Rectal smooth muscle tissue (tissue), 1 donor: ENCODE measurements around the gene ASCL5.

Source experiments
- H3K27ac ChIP-seq: one replicate; pipeline ENCODE4 v1.7.0; 2013; ENCODE audit warnings: low read depth, low read length, inconsistent platforms
- H3K27me3 ChIP-seq: one replicate; pipeline ENCODE4 v1.7.0; 2013; ENCODE audit warnings: low read length; ENCODE audit not compliant: control insufficient read depth, insufficient read depth
- H3K36me3 ChIP-seq: one replicate; pipeline ENCODE4 v1.7.0; 2013; ENCODE audit warnings: low read length; ENCODE audit not compliant: control insufficient read depth, insufficient read depth
- H3K4me1 ChIP-seq: one replicate; pipeline ENCODE4 v1.7.0; 2013; ENCODE audit warnings: low read length; ENCODE audit not compliant: control insufficient read depth, insufficient read depth
- H3K4me3 ChIP-seq: one replicate; pipeline ENCODE4 v1.7.0; 2013; ENCODE audit warnings: low read length
- H3K9ac ChIP-seq: one replicate; pipeline ENCODE4 v1.7.0; 2013; ENCODE audit warnings: low read length

ASCL5 gene

GRCh38 chr1:201094832-201095231, 32.2 kb downstream of the ASCL5 start:
- Histone ChIP-seq H3K4me3 (no peak overlapping the region), H3K36me3 (no peaks in the 10 kb centered on the region), H3K4me1 (no peaks in the 10 kb centered on the region), H3K27me3 (no peaks in the 10 kb centered on the region), H3K27ac (no peak overlapping the region), H3K9ac (no peak overlapping the region)

- Histone ChIP-seq H3K9ac (no peak overlapping the region), H3K36me3 (no peaks in the 10 kb centered on the region), H3K4me3 (no peak overlapping the region), H3K4me1 (no peaks in the 10 kb centered on the region), H3K27me3 (no peaks in the 10 kb centered on the region), H3K27ac (no peak overlapping the region)
Measured at GRCh38 chr1:201093962-201094361, 33.0 kb downstream of the ASCL5 start.

- Histone ChIP-seq H3K4me3 (no peak overlapping the region), H3K9ac (no peak overlapping the region), H3K4me1 (no peaks in the 10 kb centered on the region), H3K36me3 (no peaks in the 10 kb centered on the region), H3K27me3 (no peaks in the 10 kb centered on the region), H3K27ac (no peak overlapping the region)
Measured at GRCh38 chr1:201093561-201093960, 33.4 kb downstream of the ASCL5 start.

- no peaks in the 10 kb centered on the region for H3K4me1 ChIP-seq
- no peak overlapping the region for H3K27ac ChIP-seq
- H3K9ac ChIP-seq = no peak overlapping the region
- no peaks in the 10 kb centered on the region for H3K36me3 ChIP-seq
- no peak overlapping the region for H3K4me3 ChIP-seq
- H3K27me3 ChIP-seq = no peaks in the 10 kb centered on the region
Measured at GRCh38 chr1:201092738-201093137, 34.2 kb downstream of the ASCL5 start.

GRCh38 chr1:201091256-201091655, 35.7 kb downstream of the ASCL5 start:
- Histone ChIP-seq H3K9ac (no peak overlapping the region), H3K27me3 (no peaks in the 10 kb centered on the region), H3K4me1 (no peaks in the 10 kb centered on the region), H3K36me3 (no peaks in the 10 kb centered on the region), H3K27ac (no peak overlapping the region), H3K4me3 (no peak overlapping the region)

GRCh38 chr1:201090541-201090940, 36.4 kb downstream of the ASCL5 start:
- H3K4me3 ChIP-seq = no peak overlapping the region
- H3K9ac ChIP-seq = no peak overlapping the region

GRCh38 chr1:201089596-201089995, 37.4 kb downstream of the ASCL5 start:
- Histone ChIP-seq H3K27me3 (no peaks in the 10 kb centered on the region), H3K4me1 (no peaks in the 10 kb centered on the region), H3K36me3 (no peaks in the 10 kb centered on the region), H3K9ac (no peak overlapping the region), H3K27ac (no peak overlapping the region), H3K4me3 (no peak overlapping the region)

More at GRCh38 chr1:201090541-201090940, 36.4 kb downstream of the ASCL5 start:
- H3K4me1 ChIP-seq = no peaks in the 10 kb centered on the region
- H3K27me3 ChIP-seq = no peaks in the 10 kb centered on the region
- no peak overlapping the region for H3K27ac ChIP-seq
- no peaks in the 10 kb centered on the region for H3K36me3 ChIP-seq

GRCh38 chr1:201088901-201089525, 38.0 kb downstream of the ASCL5 start:
- no peaks in the 10 kb centered on the region for H3K36me3 ChIP-seq
- no peaks in the 10 kb centered on the region for H3K4me1 ChIP-seq
- no peak overlapping the region for H3K4me3 ChIP-seq
- H3K9ac ChIP-seq = no peak overlapping the region
- no peaks in the 10 kb centered on the region for H3K27me3 ChIP-seq
- no peak overlapping the region for H3K27ac ChIP-seq

GRCh38 chr1:201088395-201088794, 38.6 kb downstream of the ASCL5 start:
- Histone ChIP-seq H3K27me3 (no peaks in the 10 kb centered on the region), H3K4me3 (no peak overlapping the region), H3K36me3 (no peaks in the 10 kb centered on the region), H3K27ac (no peak overlapping the region), H3K9ac (no peak overlapping the region), H3K4me1 (no peaks in the 10 kb centered on the region)

- Histone ChIP-seq H3K4me1 (no peaks in the 10 kb centered on the region), H3K9ac (no peak overlapping the region), H3K36me3 (no peaks in the 10 kb centered on the region), H3K27me3 (no peaks in the 10 kb centered on the region), H3K4me3 (no peak overlapping the region), H3K27ac (no peak overlapping the region)
Measured at GRCh38 chr1:201085902-201086735, 40.9 kb downstream of the ASCL5 start.

GRCh38 chr1:201084295-201084694, 42.7 kb downstream of the ASCL5 start:
- Histone ChIP-seq H3K36me3 (no peaks in the 10 kb centered on the region), H3K4me1 (no peaks in the 10 kb centered on the region), H3K9ac (no peak overlapping the region), H3K27me3 (no peaks in the 10 kb centered on the region), H3K4me3 (no peak overlapping the region), H3K27ac (no peak overlapping the region)

GRCh38 chr1:201083741-201084140, 43.2 kb downstream of the ASCL5 start:
- H3K36me3 ChIP-seq = no peaks in the 10 kb centered on the region
- H3K27me3 ChIP-seq = no peaks in the 10 kb centered on the region
- H3K4me3 ChIP-seq = no peak overlapping the region
- no peaks in the 10 kb centered on the region for H3K4me1 ChIP-seq
- no peak overlapping the region for H3K27ac ChIP-seq
- H3K9ac ChIP-seq = no peak overlapping the region

GRCh38 chr1:201080135-201080534, 46.8 kb downstream of the ASCL5 start:
- Histone ChIP-seq H3K4me3 (no peak overlapping the region), H3K4me1 (no peaks in the 10 kb centered on the region), H3K36me3 (no peaks in the 10 kb centered on the region), H3K27ac (no peak overlapping the region), H3K27me3 (no peaks in the 10 kb centered on the region), H3K9ac (no peak overlapping the region)
